HG02588 (cell line): Measurements from ENCODE around the gene PRR13.
"Not testable (repeated sequence)": the region's sequence is repeated elsewhere in the genome, so short reads cannot be mapped to it uniquely, and the experiment has no call there.

Experiments
- ATAC-seq: cut with Tn5 transposase; IDR thresholded peaks from one replicate; pipeline ENCODE4 v1.9.1; 2021; ENCODE audit warnings: mild to moderate bottlenecking, moderate library complexity; ENCODE audit not compliant: unreplicated experiment

Gene PRR13

DNA sequence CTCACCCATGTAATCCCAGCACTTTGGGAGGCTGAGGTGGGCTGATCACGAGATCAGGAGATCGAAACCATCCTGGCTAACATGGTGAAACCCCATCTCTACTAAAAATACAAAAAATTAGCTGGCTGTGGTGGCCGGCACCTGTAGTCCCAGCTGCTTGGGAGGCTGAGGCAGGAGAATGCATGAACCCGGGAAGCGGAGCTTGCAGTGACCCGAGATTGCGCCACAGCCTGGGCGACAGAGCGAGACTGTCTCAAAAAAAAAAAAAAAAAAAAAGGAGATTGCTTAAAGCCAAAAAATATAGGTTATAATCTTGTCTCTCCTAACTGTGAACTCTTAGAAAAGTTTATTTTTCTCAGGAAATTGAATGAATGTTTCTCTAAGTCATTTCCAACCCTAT is 6.2 kb upstream of the PRR13 start:
- not testable (repeated sequence) for ATAC-seq

DNA sequence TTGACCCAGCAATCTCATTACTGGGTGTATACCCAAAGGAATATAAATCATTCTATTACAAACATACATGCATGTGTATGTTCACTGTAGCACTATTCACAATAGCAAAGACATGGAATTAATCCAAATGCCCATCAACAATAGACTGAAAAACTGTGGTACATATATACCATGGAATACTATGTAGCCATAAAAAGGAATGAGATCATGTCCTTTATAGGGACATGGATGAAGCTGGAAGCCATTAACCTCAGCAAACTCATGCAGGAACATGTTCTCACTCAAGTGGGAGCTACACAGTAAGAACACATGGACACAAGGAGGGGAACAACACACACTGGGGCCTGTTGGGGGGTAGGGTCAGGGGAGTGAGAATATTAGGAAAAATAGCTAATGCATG is 2.0 kb upstream of the PRR13 start:
- not testable (repeated sequence) for ATAC-seq

DNA sequence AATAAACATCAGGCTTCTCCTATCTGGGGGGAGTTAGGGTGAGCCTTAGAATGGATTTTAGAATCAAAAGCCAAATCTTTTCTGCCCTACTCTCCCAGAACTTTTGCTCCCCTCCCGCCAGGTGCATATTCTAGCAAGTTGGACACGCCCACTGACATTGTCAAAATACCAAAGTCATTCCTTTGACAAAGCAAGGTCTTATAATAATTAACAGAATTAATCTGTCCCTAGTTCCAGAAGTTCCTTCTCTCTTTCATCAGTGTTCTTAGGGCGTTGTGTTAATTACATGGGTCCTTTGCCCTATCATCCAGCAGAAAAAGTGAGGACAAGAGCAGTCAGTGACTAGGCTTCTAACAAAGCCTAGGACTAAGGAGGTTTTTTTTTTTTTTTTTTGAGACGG is 2.4 kb downstream of the PRR13 start:
- no peak for ATAC-seq

DNA sequence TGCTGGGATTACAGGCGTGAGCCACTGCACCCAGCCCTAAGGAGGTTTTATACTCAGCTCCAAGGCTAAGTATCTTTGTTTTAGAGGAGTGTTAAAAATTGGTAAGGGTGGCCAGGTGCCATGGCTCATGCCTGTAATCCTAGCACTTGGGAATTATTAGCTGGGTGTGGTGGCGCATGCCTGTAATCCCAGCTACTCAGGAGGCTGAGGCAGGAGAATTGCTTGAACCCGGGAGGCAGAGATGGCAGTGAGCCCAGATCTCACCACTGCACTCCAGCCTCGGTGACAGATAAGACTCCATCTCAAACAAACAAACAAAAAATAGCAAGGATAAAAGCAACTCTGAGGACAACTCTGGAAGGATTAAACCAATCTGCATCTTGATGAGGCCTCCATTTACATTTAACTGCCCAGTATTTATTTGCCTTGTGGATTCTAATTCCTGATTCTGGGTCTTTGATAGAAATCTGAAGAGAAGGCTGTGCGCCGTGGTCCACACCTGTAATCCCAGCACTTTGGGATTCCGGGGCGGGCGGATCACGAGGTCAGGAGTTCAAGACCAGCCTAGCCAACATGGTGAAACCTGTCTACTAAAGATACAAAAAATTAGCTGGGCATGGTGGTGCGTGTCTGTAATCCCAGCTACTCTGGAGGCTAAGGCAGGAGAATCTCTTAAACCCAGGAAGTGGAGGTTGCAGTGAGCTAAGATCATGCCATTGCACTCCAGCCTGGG is 3.2 kb downstream of the PRR13 start:
- not testable (repeated sequence) for ATAC-seq

DNA sequence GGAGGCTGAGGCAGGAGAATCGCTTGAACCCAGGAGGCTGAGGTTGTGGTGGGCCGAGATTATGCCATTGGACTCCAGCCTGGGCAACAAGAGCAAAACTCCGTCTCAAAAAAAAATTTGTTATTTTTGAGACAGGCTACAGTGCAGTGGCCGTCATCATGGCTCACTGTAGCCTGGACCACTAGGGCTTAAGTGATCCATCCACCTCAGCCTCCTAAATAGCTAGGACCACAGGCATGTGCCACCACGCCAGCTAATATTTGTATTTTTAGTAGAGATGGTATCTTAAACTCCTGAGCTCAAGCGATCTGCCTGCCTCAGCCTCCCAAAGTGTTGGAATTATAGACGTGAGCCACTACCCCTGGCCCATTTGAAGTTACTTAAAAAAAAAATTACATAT is 9.4 kb downstream of the PRR13 start:
- no peak for ATAC-seq

DNA sequence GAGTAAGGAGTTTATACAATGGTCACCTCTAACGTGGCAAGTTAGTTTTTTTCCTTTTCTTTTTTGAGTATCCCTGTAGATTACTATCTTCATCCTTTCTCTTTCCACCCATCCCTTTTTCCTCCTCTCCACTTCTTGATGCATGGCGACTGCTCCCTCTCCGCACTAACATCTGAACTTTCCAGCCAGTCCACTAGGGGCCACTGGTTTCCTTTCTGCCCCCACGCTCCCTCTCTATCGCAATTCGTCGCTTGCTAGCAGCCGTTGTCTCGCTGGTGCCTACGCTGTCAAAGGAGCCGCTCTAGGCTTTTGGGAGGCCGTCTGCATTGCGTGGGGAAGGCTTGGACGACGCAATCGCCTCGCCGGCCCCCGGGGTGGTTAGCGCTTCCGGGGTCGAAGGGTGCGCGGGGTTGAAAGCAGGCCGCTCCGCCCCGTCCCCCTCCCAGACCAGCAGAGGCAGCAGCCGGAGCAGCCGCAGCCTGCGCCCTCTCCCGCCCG is 10.2 kb downstream of the PRR13 start, which contains the start of gene PCBP2:
Gene PCBP2, plus strand, starts transcription at position 442 of the 498 bp plus-strand sequence. CDS start 2,699 bp downstream, outside the sequence.
- peak; percentile 96 for ATAC-seq

DNA sequence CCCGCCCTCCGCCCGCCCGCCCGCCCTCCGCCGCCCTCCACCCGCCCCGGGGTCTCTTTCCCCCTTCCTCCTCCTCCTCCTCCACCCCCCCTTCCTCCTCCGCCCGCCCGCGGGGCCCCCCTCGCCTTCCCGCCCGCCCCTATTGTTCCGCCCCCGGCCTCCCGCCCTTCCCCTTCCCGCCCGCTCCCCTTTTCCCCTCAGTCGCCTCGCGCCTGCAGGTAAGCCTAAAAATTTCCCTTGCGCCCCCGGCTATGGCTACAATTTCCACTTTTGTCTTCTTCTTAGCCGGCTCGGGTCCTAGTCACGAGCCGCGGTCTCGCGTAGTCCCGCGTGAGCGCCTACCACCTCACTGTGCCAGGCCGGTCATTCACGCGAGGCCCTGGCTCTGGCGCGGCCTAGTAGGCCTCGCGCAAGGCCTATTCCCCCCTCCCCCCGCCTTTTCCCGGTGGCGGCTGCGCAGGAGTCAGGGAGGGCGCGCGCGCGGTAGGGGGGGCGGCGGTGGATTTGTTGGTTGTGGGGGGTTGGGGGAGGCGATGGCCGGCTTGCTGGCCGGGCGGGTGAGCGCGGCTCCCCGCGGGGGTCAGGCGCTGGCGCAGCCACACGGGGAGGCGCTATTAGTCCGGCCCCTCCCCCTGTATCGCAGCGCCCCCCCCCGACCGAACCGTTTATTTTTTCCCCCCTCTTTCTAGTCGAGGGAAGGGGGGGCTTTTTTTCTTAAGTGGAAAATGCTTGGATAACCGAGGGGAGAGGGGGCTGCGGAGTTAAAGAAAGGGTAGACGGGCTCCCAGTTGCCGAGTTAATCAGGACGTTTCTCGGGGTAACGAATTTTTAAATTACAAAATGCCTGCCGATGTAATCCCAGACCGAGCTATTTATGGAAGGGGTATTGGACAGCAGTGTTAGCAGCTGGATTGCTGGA is 10.9 kb downstream of the PRR13 start:
- ATAC-seq = peak; percentile 29

DNA sequence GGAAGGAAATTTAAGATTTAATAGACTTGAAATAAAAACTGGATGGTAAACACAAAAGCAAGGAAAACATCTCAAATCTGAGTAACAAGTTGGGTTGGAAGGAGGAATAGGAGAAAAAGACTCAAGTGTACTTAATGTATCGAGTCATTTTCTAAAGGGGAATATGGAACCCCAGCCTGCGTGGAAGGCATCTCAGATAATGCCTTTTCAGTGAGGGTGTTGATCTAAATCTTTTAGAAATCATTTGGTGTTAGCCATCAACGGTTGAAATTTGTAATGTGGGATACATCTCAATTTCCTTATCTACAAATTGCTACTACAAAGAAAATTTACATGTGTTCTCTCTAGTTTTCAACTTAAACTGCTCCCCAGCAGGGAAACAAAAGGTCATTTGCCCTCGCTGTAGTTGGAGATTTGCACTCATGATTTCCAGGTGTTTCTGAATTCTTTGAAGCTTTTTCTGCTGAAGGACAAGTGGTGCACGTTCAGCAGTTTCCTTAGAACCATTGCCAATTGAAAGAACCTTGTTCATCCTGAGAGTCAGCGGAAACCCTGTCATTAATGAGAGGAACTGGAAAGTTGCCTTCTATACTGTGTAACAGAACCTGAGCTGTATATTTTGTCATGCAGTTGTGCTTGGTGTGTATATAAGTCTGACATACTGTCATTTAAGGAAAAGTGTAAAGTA is 12.6 kb downstream of the PRR13 start:
- ATAC-seq = no peak

DNA sequence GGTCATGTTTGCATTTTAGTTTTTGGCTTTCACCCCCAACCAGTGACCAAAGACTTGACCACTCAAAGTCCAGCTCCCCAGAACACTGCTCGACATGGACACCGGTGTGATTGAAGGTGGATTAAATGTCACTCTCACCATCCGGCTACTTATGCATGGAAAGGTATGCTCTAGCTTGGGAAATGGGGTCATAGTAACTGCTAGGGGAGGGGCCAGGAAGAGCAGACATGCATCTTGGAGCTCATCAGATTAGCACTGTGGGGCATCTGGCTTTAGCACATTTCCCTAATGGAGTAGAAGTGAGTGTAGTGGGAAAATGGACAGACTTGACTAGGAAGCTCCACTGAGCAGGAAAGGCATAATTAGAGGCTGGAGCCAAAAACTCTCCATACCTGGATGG is 13.2 kb downstream of the PRR13 start:
- ATAC-seq = no peak

DNA sequence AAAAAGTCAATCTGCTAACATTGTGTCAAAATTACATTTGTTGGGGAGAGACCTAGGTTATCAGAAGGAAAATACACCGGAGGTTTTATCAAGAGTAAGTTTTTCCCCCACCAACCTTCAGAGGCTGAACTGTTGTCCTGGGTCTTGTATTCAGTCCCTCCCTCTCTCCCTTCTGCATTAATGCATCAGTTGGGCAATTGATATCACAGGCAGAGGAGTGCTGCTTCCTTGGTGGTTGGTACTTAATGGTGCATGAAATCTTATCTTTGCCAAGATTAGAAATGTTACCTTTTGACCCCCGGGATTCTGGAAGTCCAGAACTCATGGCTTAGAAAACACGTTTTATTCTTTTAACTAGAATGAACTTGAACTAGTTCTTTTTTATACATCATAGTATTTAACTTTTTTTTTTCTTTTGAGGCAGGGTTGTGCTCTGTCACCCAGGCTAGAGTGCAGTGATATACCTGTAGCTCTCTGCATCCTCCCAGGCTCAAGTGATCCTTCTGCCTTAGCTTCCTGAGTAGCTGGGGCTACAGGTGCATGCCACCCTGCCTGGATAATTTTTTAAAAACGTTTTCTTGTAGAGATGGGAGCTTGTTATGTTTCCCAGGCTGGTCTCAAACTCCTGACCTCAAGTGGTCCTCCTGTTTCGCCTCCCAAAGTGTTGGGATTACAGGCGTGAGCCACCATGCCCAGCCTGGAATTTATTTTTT is 15.3 kb downstream of the PRR13 start:
- no peak for ATAC-seq

DNA sequence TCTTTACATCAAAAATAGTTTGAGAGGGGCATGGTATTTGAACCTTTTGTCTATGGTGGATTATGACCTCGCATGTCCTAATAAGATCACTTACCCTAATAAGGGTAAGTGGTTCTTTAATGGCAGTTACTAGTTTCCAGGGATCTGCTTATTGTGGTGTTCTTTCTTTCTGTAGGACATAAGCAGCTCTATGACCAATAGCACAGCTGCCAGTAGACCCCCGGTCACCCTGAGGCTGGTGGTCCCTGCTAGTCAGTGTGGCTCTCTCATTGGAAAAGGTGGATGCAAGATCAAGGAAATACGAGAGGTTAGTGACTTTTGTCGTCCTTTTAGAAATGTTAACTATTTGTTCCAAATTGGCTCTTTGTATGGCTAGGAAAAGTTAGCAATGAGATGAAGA is 17.6 kb downstream of the PRR13 start:
- ATAC-seq = no peak

DNA sequence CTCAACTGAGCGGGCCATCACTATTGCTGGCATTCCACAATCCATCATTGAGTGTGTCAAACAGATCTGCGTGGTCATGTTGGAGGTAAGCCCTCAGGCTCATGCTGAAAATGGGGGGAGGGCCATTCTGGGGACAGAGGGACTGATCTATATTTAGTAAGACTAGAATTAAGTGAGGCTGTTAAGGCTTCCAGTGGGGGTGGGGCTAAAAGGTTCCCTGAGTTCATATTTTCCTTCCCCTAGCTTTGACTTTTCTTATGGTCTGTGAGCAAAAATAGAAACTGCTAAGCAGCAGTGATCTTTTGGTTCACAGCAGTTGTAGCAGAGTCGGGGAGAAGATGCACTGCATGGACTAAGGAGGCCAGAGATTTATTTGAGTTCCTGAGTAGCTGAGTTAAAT is 19.5 kb downstream of the PRR13 start:
- no peak for ATAC-seq

DNA sequence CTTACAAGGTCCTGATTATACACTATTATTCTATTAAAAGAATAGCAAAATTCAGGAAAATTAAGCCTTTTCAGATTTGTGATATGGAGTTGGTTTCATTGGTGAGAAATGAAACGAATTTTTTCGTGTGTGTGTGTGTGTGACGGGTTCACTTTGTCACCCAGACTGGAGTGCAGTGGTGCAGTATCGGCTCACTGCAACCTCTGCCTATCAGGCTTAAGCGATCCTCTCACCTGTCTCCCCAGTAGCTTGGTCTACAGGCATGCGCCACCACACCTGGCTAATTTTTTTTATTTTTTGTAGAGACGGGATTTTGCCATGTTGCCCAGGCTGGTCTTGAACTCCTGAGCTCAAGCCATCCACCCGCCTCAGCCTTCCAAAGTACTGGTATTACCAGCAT is 20.1 kb downstream of the PRR13 start:
- no peak for ATAC-seq

DNA sequence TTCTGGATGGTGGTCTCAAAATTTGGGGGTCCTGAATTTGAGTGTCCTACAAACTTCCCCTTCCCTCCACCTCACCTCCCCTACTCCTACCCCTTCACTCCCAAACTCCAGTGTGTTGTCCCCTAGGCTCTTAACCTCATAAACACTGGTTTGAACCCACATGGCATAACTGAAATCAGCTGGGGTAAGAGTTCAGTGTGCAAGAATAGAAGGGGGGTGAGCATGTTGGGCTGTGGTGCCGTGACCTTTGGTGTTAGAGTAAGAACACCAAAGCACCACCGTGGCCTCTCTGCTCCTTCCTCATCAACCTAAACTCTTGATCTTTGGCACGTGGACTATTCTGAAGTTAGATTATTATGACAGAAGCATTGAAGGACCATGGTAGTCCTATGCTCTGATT is 21.4 kb downstream of the PRR13 start:
- ATAC-seq = no peak

DNA sequence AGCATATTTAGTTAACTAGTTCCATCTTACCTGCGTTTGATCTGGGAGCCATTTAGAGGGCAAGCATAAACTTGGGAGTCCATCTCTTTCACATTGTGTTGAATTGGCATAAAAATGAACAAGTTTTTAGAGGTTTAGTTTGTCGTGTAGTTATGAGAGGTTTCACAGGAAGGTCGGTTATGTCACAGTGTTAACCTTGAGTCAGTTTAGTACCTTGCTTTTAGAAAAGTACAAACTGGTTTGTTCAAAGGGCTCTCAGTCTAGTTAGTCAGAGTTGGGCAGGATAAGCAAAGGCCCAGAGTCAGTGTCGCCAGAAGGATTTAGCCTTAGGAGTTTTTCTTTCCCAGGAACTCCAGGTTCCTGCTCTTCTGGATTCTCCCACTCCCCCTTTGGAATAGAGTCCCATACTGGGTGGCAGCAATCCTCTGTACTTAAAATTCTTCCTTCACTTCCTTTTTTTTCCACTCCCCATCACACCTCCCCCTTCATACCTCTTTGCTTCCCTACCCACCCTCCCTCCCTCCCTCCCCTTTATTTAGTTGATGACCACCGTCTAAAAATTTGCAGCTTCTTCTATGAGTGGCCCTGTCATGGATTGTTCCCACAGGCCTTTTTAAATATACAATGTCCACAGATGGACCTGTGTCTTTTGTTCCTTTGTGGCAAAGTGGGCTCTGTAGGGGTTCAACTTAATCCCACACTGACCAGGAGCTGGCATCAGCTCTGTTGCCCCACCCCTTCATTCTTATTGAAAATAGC is 22.4 kb downstream of the PRR13 start:
- no peak for ATAC-seq

DNA sequence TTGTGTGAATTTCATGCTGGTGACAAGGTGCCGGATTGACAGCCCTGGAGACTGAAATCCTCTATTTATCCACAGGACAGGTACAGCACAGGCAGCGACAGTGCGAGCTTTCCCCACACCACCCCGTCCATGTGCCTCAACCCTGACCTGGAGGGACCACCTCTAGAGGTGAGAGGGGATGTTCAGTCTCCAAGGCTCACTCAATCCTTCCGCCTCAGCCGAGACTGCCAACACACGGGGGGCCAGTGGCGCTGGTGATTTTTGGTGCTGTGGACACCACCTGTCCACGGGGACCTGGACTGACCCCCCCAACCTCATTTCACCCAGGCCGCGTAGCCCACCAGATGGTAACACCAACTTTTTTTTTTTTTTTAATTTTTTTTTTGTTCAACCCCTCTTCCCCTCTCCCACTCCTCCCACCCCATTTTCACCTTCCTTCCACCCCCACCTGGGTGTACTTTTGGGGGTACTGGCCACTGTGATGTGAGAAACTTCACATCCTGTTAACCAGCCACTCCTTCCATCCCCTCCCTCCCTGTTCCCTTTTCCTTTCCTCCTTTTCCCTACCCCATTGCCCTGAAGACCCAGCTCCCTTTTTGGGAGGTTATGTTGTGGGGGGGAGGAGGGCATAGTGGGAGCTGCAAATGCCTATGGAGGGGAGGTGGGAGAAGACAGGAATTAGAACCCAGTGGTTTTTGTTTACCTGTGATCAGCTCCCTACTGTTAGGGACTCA is 23.3 kb downstream of the PRR13 start:
- no peak for ATAC-seq

DNA sequence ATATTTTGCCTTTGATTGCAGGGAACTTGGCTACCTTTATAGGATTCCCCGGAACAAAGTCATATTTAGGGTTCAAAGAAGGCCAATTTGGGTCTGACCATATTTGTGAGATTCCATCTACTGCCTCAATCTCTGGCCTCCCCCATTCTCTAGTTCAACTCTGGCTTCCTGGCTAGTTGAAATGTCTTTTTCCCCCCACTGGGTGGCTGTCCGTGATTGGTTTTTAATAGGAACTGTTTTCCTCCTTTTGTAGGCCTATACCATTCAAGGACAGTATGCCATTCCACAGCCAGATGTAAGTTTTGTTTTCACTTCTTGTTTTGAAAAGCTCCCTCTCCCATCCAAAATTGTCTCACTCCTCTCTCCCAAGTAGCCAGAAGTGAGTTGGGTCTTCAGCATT is 24.1 kb downstream of the PRR13 start:
- no peak for ATAC-seq

DNA sequence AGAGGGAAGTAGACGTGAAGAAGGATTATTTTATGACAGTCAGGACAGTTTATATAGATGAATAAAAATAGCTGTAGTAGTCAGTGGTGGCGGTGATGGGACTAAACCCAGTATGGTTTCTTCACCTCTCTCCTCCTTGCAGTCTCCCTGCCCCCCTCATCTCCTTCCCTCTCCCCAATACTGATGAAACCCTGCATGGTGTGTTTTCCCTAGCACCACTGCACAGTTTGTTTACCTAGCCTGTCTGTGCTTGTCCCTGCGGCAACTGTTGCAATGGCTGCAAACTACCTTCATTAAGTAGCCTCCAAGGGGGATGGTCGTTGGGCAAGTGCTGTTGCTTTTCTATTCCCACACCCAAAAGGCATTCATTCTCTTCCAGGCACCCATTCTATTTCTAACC is 25.1 kb downstream of the PRR13 start:
- ATAC-seq = no peak

DNA sequence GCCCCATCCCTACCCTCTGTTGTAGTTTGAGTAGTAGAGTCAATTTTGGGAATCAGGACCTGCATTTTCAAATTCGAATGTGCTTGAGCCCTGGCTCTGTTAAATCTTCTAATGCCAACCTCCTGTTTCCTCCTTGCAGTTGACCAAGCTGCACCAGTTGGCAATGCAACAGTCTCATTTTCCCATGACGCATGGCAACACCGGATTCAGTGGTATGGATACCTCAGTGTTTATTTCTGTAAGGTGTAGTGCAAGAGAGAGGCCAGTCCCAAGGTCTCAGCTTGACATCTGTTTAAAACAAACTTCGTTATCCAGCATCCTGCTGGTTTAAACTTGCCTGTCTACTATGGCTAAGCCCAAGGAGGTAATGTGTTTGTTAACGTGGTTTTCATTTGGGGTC is 25.5 kb downstream of the PRR13 start:
- no peak for ATAC-seq
